Fibroblast of peridontal ligament (primary cell): Measurements from ENCODE around the gene SIL1.
"Not testable (repeated sequence)": the region's sequence is repeated elsewhere in the genome, so short reads cannot be mapped to it uniquely, and the experiment has no call there.

ENCODE experiments used
- DNase-seq: peaks from one replicate; pipeline ENCODE4 v3.0.0-alpha.2; 2010; ENCODE audit errors: extremely low read depth

The SIL1 gene

DNA sequence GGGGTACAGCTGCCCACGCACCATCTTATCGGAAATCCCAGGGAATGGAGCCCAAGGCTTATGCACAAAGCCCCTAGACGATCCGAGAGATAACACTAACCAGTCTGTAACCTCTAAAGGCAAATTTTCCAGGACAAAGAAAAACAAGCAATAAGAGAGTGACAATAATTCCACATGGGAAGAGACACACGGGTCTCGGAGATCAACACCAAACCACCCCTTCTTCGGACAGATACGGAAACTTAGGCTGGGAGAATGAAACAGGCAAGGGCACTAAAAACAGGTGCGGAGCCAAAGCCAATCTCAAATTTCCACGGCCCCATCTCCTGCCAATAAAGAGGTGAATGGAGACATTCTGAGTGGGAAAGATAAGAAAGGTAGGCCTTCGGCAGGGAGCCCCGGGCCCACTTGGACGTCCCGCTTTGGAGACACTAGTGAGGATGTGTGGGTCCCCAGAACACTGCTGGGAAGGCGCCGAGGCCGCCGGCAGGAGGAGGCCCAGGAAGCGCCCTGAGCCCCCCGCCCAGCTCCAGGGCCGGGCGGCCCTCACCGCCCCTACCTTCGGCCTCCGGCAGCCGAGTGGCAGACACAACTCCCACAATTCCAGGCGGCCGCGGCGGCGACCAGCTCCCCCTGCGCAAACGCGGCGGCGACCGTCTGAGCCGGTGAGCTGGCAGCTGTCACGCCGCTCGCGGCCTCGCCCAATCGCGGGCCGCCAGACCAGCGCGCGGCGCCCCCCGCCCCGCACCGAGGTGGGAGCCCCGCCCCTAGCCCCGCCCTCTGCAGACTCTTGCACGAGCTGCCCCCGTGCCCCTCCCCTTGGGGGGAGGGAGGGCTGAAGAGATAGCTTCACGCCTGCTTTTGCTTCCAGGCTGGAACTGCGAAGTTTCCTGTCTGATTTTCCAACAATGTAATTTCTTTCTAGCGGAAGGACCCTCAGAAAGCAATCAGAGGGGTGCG is at the start of gene SIL1:
Gene SIL1, minus strand, starts transcription at position 659 of the 960 bp plus-strand sequence. CDS start 70,525 bp downstream, outside the sequence.
- peak; percentile 85 for DNase-seq

GRCh38 chr5:139246394-139246793 is 48.2 kb upstream of the SIL1 start:
- DNase-seq = no peak

GRCh38 chr5:139245637-139246339 is 47.6 kb upstream of the SIL1 start:
- no peak for DNase-seq

DNA sequence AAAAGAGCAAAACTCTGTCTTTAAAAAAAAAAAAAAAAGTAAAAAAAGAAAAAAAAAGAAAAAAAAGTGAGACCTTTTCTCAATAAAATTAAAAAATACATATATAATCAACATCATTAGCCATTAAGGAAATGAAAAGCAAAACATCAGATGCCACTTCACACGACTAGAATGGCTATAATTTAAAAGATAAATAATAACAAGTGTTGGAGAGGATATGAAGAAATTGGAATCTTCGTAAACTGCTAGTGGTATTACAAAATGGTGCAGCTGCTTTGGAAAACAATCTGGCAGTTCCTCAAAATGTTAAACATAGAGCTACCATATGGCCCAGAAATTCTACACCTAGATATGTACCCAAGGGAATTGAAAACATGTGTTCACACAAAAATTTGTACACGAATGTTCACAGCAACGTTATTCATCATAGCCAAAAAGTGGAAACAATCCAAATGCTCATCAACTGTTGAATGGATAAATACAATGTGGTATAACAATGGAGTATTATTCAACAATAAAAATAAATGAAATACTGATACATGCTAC is 45.3 kb upstream of the SIL1 start:
- peak; percentile 88 for DNase-seq

DNA sequence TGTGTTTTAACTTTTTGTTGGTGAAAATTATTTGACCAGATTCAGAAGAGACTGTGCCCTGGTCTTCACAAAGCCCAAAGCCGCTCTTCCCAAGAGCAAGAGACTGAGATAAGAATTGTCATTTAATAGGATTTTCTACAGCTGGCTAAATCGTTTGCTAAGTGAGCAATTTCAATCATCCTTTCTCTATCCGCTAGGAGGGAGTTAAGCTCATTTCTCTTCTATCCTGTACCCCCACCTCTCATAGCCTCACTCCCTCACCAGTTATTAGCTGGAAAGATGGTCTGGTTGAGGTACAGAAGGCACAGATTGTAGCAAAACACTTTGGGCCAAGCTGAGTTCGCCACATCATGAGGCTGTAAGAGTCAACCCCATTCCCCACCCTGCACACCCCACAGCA is 43.0 kb upstream of the SIL1 start:
- no peak for DNase-seq

- DNase-seq = no peak
Measured at GRCh38 chr5:139236479-139236878, 38.3 kb upstream of the SIL1 start.

GRCh38 chr5:139232147-139232724 is 34.1 kb upstream of the SIL1 start:
- peak; percentile 86 for DNase-seq

GRCh38 chr5:139228201-139228803 is 30.1 kb upstream of the SIL1 start:
- DNase-seq = peak; percentile 43

- no peak for DNase-seq
Measured at GRCh38 chr5:139226131-139226530, 28.0 kb upstream of the SIL1 start.

DNA sequence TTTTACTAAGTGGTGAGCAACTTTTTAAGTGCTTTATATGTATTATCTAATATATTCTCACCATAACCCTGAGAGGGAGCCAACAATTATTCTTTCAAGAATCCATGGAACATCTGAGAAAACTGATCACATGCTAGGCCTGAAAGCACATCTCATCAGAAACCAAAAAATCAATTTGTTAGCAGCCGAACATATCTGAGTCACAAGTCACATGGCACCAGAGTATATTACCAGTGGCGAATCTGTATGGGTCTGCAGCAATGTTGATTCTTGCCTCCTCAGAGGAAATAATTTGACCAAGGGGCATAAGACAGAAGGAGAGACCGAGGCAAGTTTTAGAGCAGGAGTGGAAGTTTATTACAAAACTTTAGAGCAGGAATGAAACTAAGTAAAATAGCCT is 25.3 kb upstream of the SIL1 start:
- peak; percentile 77 for DNase-seq

DNA sequence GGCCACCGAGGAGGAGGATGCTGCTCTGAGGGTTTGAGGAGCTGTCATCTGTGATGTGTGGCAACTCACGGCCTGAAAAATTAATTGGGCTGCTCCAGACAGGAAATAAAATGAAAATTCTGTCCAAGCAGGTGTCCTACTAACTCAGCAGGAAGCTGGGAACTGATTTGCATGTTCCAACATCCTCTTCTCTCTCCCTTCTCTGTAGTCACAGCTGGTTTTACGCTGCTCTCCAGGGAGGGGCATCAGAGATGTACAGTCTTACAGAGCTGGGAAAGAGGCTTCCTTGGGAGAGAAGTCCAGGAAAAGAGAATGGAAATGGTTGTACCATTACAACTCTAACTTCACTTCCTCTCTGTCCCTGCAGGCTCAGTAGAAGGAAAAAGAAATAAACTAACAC is 24.2 kb upstream of the SIL1 start:
- DNase-seq = no peak

DNA sequence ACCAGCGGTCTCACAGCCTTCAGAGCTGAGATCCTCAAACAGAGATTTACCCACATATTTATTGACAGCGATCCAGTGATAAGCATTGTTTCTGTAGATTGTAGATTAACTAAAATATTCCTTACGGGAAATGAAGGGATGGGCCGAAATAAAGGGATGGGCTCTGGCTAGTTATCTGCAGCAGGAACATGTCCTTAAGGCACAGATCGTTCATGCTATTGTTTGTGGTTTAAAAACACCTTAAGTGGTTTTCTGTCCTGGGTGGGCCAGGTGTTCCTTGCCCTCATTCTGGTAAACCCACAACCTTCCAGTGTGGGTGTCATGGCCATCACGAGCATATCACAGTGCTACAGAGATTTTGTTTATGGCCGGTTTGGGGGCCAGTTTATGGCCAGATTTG is 19.9 kb upstream of the SIL1 start:
- not testable (repeated sequence) for DNase-seq

GRCh38 chr5:139215107-139215975 is 17.2 kb upstream of the SIL1 start:
- DNase-seq = no peak

- no peak for DNase-seq
Measured at GRCh38 chr5:139214646-139215045, 16.5 kb upstream of the SIL1 start.

DNA sequence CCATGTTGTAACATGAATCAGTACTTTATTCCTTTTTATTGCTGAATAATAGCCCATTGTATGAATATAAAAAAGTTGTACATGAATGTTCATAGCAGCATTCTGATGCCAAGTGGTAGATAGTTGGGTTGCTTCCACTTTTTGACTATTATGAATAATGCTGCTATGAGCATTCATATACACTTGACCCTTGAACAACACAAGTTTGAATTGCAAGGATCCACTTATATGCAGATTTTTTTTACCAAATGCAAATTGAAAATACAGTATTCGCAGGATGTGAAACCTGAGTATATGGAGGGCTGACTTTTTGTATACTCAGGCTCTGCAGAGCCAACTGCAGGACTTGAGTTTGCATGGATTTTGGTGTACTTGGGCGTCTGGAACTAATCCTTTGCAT is 14.7 kb upstream of the SIL1 start:
- no peak for DNase-seq

DNA sequence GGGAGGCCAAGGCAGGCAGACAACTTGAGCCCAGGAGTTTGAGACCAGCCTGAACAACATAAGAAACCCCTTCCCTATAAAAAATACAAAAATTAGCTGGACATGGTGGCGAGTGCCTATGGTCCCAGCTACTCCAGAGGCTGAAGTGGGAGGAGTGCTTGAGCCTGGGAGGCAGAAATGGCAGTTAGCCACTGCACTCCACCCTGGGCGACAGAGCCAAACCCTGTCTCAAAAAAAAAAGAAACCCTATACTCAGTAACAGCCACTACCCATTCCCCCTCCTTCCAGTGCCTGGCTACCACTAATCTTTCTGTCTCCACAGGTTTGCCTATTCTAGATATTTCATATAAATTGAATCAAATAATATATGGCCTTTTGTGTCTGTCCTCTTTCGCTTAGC is 14.3 kb upstream of the SIL1 start:
- no peak for DNase-seq

GRCh38 chr5:139210585-139210984 is 12.4 kb upstream of the SIL1 start:
- no peak for DNase-seq

DNA sequence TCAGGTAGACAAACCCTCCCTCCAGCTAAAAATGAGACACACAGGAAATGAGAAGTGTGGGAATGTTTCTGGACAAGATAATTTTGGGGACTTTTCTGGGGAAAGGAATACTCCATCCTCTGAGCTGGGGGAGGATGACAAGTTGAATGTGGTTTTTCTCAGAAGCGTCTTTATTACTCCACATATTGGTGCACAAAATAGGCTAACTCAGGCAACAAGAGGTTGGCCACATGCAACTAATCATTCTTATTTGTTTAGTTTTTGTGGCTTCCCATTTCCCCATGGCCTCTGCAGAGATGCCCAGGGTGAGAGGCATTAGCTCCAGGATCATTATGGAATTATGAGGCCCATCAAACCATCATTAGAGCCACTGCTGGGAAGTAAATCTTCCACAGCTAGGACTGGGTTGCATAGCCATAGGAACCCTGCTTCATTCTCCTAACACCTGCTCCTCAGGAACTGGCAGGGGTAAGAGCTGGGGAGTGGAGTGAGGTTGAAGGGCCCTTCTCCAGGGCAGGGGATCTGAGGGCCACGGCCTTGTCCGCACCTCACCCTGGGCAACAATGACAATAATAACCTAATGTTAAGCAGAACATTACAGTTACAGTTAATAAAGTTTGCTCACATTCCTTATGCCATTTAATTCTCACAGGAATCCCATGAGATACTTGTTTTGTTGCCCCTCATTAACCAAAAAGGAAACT is 9.3 kb upstream of the SIL1 start:
- DNase-seq = peak; percentile 8

- DNase-seq = no peak
Measured at GRCh38 chr5:139205586-139205985, 7.4 kb upstream of the SIL1 start.

DNA sequence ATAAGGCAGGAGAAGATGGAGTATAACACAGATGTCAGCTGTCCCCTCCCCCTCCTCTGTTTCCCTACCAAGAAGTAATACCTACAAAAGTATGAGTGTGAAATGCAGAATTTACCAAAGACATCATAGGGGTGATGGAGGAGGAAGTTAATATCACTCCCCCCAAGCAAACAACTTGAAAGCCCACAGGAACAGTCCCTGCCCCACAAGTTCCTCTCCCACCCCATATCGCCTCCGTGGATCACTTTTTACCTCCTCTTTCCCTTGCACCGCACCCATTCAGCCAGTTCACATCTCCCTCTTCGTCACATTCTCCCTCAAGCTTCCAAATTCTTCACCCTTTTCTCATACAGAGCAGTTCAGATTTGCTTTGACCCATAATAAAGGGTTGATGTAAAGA is 7.0 kb upstream of the SIL1 start:
- no peak for DNase-seq
